GOT3 (cell line): ENCODE data around the gene SAMD1.
A peak's percentile ranks its signal among the peaks of the same experiment; 100 is the strongest.

Experiments
- DNase-seq: peaks from one replicate; lab custom pipeline; 2025; ENCODE audit warnings: mixed read lengths; lab: John Stamatoyannopoulos, UW

The SAMD1 gene

DNA sequence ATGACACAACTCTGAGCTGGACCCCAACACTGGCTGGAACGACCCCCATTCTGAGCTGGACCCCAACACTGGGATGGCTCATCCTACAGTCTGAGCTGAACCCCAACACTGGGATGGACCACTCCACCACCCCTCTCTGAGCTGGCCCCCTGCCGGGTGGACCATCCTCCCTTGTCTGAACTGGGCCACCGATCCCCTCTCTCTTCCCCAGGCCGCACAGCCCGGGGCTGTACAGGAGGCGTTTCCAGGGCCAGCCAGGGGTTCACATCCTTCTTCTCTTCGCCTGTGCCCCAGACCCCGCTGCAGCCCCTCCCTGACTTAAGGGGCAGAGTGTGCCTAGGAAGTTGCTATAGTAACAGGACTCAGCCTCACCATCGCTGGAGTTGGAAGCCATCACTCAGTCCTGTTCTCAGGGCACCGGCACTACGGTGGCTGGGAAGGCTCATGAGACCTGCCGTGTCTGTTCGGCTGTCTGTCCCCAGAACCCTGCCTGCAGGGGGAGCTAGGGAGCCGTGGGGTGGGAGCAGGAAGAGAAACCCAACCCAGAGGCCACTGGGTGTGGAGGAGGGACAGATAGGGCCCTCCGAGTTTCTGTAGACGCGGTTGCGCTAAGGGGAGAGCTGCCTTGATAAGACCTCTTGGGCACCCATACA is 23.3 kb upstream of the SAMD1 start:
- no peak for DNase-seq

DNA sequence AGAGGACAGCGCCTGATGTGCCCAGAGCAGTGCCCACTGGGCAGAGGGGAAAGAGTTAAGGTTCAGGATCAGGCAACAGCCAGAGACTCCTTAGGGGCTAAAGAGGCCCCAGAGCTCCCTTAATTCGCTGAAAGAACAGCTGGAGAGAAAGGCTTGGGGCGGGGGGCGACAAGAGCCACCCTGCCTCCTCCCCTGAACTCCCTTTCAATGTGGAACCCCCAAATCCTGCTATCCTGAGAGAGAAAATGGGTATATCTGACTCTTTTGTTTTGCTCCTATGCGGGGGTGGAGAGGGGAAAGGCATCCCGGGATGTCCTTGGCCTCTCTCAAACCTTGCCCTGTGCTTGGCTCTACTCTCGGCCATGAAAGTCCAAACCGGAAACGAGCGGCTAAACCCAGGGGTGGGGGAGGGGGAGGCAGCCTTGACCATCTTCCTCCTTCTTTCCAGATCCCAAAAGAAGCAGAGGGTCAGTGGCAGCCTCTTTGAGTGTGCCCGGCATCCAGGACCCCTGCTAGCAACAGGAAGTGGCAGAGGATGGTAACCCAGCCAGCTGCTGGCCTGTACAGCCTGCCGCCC is 22.3 kb upstream of the SAMD1 start:
- no peak for DNase-seq

DNA sequence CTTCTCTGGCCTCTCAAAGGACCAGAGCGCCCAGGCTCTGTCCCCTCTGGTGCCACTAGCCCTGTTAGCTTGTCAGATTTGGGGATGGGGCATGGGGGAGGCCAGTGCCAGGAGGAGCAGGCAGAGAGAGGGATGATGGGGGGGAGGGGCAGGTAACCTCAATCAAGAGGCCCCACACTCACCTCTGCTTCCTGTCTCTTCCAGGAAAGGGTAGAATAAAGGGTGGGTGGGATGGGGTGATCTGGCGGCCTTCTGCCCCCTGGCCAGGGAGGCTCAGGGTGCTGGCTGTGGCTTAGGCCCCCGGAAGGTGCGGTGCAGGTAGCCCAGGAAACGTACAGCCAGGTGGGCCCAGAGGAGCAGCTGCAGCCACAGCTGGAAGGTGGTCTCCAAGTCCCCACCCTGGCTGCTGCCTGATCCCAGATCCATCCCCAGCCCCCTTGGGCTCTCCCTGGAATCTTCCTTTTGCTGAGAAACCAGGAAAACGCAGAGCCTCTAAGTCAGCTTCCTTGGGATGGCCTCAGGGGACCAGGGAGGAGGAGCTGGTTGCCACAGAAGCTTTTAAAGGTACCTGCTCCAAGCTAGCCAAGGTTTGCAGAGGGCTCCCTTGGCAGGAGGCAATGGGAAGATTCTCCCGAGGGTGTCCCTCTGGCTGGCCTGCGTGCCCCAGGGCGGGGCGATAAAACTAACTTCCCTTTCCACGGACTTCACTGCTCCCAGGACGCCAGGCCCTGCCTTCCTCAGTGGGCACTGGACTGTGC is 21.7 kb upstream of the SAMD1 start:
- DNase-seq: no peak

DNA sequence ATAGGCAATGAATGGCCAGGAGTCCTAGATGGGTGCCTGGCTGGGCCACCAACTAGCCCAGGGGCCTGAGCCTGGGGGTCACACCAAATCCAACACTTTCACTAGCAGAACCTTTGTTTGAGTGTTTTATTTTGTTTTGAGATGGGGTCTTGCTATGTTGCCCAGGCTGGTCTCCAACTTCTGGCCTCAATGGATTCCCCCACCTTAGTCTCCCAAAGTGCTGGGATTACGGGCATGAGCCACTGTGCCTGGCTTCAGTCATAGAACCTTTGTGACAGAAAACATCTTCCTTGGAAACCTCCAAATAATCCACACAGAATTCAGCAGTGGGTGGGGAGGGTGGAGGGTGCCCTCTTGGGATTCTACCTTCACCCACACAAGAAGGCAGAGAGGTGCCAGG is 20.9 kb upstream of the SAMD1 start:
- DNase-seq: no peak

DNA sequence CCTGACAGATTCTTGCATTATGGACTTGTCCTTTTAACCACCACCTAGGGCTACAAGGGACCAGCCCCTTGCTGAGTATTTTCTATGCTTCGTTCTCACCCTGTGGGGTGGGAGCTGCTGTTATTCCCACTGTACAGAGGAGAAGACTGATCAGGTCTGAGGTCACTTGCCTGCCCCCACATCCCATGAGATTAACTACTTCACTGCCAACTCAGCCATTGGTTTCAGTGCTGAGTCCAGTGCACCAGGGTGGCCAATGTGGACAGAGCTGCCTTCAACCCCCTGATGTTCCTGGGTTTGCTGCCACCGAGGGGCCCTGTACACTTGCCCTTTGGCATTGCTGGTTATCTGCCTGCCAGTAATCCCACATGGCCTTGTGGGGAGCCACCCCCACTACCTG is 20.1 kb upstream of the SAMD1 start:
- DNase-seq: no peak

DNA sequence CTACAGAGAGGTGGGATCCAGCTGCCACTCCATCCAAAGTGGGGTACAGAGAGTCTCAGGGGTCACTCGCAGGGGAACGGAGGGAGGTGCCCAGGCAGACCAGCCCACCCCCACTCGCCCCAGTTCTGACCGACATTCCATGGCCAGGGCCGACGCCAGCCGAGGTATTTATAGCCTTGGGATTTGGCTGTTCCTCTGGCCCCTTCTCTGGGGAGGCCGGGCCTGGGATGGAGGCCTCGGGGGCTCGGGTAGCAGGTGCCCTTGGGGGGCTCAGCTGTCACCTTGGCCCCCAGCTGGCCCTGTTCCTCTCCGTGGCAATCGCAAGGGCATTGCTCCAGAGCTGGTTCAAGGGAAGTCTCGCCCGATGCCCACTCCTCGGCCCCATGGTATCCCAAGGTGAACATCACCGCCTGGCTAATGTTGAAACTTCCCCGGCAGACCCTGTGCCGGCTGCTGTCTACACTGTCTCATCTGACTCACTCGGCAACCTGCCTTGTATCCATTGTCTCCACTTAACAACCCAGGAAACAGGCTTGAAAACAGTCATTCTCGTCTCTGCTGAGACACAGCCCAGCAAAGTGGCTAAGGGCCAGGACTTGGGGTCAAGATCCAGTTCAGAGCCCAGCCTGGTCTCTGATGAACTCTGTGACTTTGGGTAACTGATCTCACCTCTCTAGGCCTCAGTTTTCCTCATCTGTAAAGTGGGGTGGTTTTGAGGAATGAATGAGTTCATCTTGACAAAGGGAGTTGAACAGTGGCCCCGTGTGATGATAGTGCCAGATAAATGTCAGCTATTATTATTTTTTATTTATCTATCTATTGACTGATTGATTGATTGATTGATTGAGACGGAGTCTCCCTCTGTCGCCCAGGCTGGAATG is 17.3 kb upstream of the SAMD1 start:
- DNase-seq: no peak

DNA sequence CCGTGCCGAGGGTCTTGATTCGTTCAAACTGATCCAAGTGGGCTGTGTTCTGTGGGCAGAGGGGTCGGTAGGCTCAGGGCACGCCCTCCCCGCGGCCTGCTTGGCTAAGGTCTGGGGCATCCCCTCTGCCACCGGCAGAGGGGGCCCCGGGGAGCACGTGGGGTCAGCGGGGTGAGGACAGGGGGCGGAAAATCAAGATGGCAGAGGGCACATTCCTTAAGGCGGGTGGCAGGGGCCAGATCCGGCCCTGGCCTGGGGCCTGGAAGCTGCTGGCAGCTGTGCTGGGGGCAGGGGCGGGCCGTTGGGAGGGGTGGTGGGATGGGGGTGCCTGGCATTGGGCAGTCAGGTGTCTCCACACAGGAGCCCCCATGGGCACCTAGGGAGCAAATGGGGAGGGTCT is 16.3 kb upstream of the SAMD1 start:
- DNase-seq: no peak

DNA sequence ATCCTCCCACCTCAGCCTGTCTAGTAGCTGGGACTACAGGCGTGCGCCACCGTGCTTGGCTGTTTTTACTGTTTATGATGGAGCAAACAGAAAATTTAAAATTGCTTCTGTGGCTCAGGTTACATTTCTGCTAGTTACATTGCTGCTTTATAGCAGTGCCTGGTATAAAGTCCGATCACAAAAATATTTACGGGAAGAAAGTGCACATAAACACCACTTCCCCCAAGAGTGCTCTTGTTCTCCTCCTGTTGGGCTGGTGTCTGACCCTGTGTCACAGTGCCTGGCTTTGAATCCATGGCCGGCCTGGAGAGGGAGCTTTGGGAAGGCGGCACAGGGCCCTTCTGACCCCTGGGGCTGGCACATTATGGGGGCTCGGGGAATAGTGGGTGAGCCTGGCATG is 15.1 kb upstream of the SAMD1 start:
- no peak for DNase-seq

DNA sequence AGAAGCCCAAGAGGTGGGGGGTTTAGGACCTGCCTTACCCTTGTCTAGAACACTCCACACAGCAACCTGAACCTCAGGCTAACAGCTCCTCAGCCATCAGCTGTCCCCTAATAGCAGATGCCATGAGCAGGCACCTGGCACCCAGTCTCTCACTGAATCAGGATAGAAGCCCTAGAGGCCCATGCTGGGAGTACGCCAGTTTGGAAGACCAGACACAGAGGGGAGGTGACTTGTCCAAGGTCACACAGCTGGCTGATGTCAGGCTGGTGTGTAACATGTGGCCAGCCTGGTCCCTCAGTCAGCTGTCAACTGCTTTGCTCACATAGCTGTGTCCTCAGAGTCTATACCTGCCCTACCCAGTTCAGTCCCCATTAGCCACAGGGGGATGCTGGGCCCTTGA is 12.8 kb upstream of the SAMD1 start:
- no peak for DNase-seq

DNA sequence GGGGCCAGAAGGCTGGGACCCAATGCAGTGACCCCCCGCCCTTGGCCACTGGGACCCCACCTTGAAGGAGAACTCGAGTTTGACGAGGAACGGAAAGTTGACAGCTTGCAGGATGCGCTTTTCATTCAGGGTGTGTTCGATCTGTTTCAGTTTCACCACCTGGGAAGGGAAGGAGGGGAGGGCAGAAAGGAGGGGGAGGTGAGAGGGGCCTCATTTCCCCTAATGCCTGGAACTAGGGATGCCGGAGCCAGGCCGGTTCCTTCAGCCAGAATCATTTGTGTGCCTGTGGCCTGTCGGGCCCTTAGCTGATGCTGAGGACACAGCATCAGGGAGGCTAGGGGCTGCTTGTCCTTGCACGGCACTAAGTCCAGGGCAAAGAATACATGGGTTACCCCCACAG is 12.2 kb upstream of the SAMD1 start:
- no peak for DNase-seq

DNA sequence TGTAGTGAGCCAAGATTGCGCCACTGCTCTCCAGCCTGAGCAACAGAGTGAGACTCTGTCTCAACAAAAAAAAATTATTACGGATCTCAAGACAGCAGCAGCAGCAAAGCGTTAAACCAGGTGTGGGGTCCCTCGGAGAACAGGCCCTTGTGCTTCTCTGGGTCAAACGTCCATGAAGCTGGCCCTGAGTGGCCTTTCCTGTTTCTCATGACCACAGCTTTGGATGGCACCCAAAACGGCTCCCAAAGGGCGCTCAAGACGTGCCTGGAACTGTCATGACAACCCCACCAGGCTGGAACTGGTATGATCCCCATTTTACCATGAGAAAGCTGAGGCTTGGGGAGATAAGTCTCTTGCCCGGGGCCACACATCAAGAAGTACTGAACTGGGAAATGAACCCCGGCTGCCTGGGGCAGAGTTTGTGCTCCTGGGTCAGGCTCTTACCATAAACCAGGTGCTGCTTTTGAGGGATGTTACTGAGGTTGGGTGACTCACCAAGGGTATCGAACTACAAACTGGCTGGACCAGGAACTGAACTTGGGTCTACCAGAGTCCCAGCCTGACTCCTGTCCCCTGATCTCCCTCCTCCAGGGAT is 11.6 kb upstream of the SAMD1 start:
- no peak for DNase-seq

DNA sequence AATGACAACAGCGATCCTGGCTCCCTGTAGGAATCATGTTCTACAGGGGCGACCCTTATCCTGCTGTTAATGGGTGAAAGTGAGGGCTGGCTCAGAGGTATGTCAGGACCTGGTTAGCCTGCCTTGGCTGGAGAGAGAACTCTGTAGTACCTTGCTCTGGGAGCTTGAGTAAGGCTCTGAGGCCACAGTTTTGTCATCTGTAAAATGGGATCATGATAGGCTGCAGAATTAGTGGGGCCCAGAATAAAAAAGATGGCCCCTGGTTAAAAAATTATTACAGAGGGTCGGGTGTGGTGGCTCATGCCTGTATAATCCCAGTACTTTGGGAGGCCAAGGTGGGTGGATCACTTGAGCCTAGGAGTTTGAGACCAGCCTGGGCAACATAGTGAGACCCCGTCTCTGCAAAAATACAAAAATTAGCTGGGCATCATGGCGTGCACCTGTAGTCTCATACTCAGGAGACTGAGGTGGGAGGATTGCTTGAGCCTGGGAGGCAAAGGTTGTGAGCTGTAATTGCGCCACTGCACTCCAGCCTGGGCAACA is 10.5 kb upstream of the SAMD1 start:
- DNase-seq: no peak

DNA sequence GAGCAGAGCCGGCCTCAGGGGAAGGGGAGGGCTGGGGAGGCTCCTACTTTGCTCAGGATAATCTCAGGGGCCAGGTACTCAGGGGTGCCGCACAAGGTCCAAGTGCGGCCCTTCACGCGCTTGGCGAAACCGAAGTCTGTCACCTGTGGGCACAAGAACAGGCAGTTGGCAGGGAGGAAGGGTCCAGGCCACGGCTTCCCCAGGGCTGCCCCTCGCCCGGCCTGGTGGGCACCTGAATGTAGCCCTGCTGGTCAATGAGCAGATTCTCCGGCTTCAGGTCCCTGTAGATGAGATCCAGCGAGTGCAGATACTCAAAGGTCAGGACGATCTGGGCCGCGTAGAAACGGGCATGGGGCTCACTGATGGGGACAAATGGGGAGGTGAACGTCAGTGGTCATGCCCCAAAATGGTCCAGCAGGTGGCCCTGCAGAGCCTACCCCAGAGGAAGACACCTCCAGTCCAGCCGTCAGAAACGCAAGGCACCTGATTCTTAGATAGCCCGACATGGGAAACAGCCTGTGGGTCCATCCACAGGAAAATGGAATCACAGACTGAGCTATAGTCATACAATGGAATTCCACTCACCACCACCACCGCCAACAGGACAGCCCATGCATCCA is 7.1 kb upstream of the SAMD1 start:
- no peak for DNase-seq

DNA sequence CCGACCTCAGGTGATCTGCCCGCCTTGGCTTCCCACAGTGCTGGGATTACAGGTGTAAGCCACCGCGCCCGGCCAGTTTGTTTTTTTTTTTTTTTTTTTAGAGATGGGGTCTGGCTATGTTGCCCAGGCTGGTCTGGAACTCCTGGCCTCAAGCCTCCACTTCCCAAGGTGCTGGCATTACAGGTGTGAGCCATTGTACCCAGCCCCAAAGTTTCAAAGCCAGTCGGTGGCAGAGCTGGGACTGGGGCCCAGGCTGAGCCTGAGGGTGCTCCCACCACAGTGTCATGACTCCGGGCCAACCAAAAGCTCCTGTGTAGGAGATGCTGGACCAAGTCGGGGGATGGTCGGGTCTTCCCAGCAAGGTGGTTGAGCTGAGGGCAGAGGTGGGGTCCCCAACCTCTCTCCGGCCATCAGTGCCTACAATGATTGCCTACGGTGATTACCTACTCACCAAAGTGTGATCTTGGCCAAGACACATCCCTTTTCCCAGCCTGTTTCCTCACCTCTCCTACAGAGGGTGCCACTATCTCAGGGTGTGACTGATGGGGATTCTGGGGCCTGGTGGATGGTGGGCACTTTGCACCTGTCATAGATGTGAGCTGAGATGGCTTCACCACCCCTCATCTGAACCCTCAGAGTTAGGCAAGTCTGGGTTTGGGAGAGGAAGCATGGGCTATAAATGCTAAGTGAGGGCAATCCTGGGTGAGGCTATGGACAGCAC is 5.9 kb upstream of the SAMD1 start:
- DNase-seq: no peak

DNA sequence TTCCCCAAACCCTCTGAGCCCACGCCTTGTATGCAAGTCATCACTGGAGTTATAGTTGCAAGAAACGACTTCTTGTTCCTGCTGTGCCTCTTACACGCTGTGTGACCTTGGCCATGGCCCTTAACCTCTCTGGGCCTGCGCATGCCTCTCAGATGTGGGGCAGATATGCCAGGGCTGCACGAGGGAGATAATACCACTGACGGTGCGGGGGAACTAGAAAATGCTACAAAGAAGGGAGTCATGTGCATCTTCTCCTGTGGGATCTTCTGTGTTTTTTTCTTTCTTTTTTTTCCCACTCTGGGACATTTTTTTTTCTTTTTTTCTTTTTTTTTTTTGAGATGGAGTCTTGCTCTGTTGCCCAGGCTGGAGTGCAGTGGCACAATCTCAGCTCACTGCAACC is 4.3 kb upstream of the SAMD1 start:
- DNase-seq: no peak

DNA sequence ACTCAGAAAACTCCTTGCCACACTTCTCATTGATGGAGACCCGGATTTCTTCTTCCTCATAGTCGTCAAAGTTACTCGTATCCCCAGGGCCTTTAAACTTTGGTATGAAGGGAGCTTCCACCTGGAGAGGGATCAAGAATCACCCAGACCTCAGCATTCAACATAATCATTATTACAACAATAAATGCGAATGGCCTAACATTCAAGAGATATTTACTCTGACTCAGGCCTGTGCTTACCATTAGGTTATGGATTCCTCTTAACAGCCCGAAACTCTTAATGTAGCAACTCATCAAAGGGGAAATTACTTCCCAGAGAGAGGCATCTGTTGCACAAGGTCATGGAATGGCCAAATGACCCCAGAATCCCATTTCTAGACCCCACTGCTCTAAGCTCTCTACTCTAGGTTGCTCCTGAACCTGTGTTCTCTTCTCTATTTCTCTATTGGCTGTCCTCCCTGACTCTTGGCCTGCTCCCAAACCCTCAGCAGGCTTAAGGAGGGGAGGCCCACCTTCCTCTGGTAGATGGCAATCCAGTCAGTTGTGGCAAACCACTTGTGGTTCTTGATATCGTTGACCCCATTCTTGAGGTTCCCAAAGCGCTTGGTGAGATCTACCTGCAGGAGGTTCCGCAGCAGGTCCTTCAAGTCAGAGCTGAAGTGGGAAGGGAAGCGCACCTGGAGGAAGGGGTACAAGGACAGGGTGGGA is 2.7 kb upstream of the SAMD1 start:
- no peak for DNase-seq

DNA sequence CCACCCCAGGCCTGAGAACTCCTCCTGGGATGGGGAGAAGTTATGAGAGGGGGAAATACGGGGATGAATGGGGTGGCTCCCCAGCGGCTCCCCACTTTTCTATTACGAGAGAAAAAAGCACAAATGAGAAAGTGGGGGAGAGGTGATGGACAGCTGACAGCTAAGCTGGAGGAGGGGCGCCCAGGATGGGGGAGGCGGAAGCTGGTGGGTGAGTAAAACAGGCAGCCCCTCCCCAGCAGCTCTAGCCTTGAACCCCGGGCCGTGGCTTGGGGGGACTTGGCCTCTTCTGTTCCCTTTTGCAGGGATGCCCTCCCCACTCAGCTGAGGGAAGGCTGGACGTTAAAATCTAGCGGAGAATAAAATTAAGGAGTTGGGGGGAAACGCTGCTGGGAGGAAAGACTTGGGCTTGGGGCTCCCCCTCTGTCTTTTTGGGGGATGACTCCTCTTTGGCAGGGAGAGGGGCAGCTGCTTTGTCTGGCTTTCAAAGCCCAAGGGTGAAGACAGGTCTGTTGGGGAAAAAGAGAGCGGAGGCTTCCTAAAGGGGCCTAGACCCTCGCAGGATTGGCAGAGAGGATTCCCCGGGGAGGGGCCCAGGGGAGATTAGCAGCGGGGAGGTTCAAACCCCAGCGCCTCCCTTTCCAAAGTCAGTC is 1.4 kb upstream of the SAMD1 start:
- no peak for DNase-seq

DNA sequence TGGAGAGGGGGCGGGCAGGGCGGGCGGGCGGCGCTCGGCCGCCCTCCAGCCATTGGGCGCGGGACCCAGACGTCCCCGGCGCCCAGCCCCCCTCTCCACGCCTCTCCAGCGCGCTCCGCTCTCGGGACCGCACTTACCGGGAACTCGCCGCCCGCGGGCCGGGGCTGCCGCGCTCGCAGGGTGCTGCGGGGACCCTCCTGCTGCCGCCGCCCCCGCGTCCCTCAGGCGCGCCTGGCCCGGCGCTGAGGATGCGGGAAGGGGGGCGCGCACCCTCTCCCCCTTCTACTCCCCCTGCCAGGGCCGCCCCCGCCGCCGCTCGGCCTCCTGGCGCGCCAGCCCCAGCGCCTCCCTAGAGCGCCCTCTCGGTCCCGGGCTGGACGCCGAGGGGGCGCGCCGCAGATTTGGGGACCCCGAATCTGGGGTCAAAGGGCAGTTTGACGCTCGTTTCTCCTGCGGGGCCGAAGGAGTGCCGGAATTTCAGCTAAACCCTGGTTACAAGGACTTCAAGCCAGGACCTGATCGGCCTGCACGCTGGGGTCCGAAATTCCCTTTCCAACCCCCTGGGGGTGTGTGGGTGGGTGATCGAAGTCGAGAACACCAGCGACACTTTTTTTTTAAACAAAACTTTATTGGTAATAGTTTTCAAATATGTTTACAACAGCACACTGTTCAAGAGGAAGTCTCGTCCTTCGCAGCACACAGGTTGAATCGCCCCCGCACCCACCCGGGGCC is 696 bp upstream of the SAMD1 start:
- DNase-seq: peak; percentile 67
